ENCODE results near the gene NMNAT2. TPM values are rescaled to one million over a fixed set of nuclear protein-coding genes. Genes with fewer than 3 reads are reported as not detected.

The NMNAT2 gene
- total RNA-seq, 1 experiment from 2014 or later = 11.4 TPM

DNA sequence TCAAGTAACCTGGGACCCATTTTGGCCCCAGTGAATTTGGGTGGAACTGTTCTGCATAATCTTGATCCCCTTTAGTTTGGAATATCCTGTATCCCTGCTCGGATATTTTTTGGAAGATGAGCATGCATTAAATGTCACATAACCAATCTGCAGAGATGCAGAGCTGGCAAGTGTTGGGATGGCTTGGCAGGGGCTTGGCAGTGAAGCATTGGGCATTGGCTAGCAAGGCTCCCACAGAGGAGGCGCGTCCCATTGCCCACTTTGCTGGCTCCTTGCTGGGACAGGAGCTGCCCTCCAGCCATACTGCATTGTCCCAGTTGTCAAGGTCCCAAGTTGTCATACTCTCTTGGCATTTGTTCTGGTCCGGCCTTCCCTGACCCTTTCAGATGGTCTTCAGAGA, 202.2 kb downstream of the NMNAT2 start:
- Histone ChIP-seq H2AFZ (ENCODE audit: low read length) (no peak overlapping the region), H2BK20ac (ENCODE audit: low read depth, low read length, poor library complexity, severe bottlenecking) (no peak overlapping the region), H4K91ac (ENCODE audit: insufficient read length, low read depth, low read length) (no peak overlapping the region), H3K27ac (ENCODE audit: insufficient read length, low read depth, low read length) (no peak overlapping the region), H3K9me3 (ENCODE audit: control insufficient read depth, low read depth, low read length) (no peaks in the 10 kb centered on the region), H3T11ph (ENCODE audit: low read length) (no peak overlapping the region), H3K4me2 (ENCODE audit: insufficient read depth, insufficient read length, low read length) (no peak overlapping the region), H3K23ac (ENCODE audit: insufficient read length, low read depth, low read length) (no peak overlapping the region), H2BK5ac (ENCODE audit: insufficient read length, low read length) (no peak overlapping the region), H3K79me2 (ENCODE audit: insufficient read depth, low read length) (no peaks in the 10 kb centered on the region), H2BK15ac (ENCODE audit: low read depth, low read length) (no peak overlapping the region), H3K14ac (ENCODE audit: insufficient read depth, low read length) (no peak overlapping the region), H3K18ac (ENCODE audit: insufficient read length, low read depth, low read length) (no peak overlapping the region), H2BK12ac (ENCODE audit: insufficient read length, low read depth, low read length) (no peak overlapping the region), H3K79me1 (ENCODE audit: insufficient read depth, low read depth, low read length, poor library complexity, severe bottlenecking) (no peaks in the 10 kb centered on the region), H4K8ac (replicated peaks; ENCODE audit: insufficient read length, low read depth, low read length) (no peak overlapping the region), H3K4ac (ENCODE audit: low read depth, low read length) (no peak overlapping the region), H4K5ac (ENCODE audit: insufficient read length, low read depth, low read length) (no peak overlapping the region), H2BK120ac (ENCODE audit: low read depth, low read length, poor library complexity, severe bottlenecking) (no peak overlapping the region), H3K56ac (ENCODE audit: insufficient read length, low read depth, low read length) (no peak overlapping the region), H4K20me1 (ENCODE audit: control insufficient read depth, insufficient read depth, insufficient read length) (no peaks in the 10 kb centered on the region), H2AK5ac (ENCODE audit: insufficient read length, low read length) (no peak overlapping the region), H3K23me2 (ENCODE audit: insufficient read length, low read depth, low read length, poor library complexity, severe bottlenecking) (no peaks in the 10 kb centered on the region), H3K27me3 (ENCODE audit: insufficient read depth, low read length) (no peaks in the 10 kb centered on the region), H3K9ac (ENCODE audit: extremely low read depth, insufficient read length, low read length) (no peak overlapping the region), H3K4me1 (ENCODE audit: insufficient read depth, low read length) (peaks cover 4% of the 10 kb centered on the region; the same call in 1 of the 2 replicates)
- WGBS (ENCODE audit: extremely low coverage, insufficient read length, low lambda C conversion rate) = no CpG with 5 or more reads among the region's 4 CpGs
- Mint-ChIP-seq H3K27me3 (ENCODE audit: low read depth) (no peaks in the 10 kb centered on the region), H3K4me1 (peaks cover 31 to 33% of the 10 kb centered on the region in 2 experiments), H3K36me3 (ENCODE audit: insufficient read depth in 1 of 3, low read depth in 3 of 3) (no peaks in the 10 kb centered on the region), H3K9me3 (no peaks in the 10 kb centered on the region), H3K27ac (no peak overlapping the region), H3K4me3 (no peak overlapping the region)
- no peak for DNase-seq
- TF ChIP-seq, protein P1, sequence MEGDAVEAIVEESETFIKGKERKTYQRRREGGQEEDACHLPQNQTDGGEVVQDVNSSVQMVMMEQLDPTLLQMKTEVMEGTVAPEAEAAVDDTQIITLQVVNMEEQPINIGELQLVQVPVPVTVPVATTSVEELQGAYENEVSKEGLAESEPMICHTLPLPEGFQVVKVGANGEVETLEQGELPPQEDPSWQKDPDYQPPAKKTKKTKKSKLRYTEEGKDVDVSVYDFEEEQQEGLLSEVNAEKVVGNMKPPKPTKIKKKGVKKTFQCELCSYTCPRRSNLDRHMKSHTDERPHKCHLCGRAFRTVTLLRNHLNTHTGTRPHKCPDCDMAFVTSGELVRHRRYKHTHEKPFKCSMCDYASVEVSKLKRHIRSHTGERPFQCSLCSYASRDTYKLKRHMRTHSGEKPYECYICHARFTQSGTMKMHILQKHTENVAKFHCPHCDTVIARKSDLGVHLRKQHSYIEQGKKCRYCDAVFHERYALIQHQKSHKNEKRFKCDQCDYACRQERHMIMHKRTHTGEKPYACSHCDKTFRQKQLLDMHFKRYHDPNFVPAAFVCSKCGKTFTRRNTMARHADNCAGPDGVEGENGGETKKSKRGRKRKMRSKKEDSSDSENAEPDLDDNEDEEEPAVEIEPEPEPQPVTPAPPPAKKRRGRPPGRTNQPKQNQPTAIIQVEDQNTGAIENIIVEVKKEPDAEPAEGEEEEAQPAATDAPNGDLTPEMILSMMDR (conservative IDR thresholded peaks at IDR 0.05) = no peak
